OCI-LY7 (cell line): Measurements from ENCODE around the gene BRIP1.

Source experiments
- EZH2phosphoT487 ChIP-seq: fragments of 200-600 bp; sonication (generic); IDR thresholded peaks from 2 replicates; pipeline ENCODE4 v1.6.1; 2018; ENCODE audit warnings: low read depth, borderline replicate concordance, mild to moderate bottlenecking, mixed run types, antibody characterized with exemption, low read length, moderate library complexity, mixed read lengths
- TF ChIP-seq, protein P1 (sequence below): fragments of 200-600 bp; sonication (generic); conservative IDR thresholded peaks from 2 replicates; pipeline ENCODE4 v1.5.1; 2014; ENCODE audit warnings: mild to moderate bottlenecking, antibody characterized with exemption, low read length, moderate library complexity, mixed read lengths

DNA sequence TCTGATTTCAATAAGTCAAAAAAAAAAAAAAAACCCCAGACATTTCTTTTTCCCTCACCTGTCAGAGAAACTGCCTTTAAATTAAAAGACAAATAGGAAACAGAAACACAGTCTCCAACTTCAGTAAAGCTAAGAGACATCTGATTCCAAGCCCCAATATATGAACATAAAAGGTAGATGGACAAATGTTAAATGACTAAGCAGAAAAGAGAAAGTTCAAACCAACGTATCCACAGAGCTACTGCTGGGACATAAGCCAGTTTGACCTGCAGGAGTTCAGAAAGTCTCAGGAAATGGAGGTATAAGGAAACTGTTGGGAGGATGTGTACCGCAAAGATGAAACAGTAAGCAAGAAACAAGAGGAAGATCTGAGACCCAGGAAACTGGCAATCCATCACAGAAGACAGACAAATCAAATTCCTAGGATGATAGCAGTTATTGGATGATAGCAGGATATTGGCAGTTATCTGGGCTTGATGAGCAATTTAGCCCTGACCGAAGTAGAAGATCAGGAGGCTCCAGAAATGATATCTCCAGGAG, 135.0 kb downstream of the BRIP1 start:
- TF ChIP-seq, protein P1, sequence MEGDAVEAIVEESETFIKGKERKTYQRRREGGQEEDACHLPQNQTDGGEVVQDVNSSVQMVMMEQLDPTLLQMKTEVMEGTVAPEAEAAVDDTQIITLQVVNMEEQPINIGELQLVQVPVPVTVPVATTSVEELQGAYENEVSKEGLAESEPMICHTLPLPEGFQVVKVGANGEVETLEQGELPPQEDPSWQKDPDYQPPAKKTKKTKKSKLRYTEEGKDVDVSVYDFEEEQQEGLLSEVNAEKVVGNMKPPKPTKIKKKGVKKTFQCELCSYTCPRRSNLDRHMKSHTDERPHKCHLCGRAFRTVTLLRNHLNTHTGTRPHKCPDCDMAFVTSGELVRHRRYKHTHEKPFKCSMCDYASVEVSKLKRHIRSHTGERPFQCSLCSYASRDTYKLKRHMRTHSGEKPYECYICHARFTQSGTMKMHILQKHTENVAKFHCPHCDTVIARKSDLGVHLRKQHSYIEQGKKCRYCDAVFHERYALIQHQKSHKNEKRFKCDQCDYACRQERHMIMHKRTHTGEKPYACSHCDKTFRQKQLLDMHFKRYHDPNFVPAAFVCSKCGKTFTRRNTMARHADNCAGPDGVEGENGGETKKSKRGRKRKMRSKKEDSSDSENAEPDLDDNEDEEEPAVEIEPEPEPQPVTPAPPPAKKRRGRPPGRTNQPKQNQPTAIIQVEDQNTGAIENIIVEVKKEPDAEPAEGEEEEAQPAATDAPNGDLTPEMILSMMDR: no peak
- TF ChIP-seq EZH2phosphoT487: no peak
